ENCODE data around the gene ZBED2.

GRCh38 chr3:111598139-111598538 is 3.0 kb upstream of the ZBED2 start:
- TF ChIP-seq CTCF (IDR thresholded peaks at IDR 0.05) (no peak), POLR2AphosphoS5 (IDR thresholded peaks at IDR 0.05) (no peak)
